GM12878 (cell line): ENCODE data around the gene KDM5C. TPM values are rescaled to one million over a fixed set of nuclear protein-coding genes. Genes with fewer than 3 reads are reported as not detected.

Experiments
- ATAC-seq: fragments of 200-7000 bp; cut with Tn5 transposase; 3 replicates; pipeline ENCODE4 v1.9.1; 2020; ENCODE audit warnings: mild to moderate bottlenecking, moderate library complexity
- BruUV-seq: library from RNA; stranded (reverse); fragments of 400-500 nt; replicated peaks from 2 replicates; lab custom pipeline; 2021; lab: Mats Ljungman, UMichigan
- CTCF ChIA-PET: fragments of 300-600 bp; sonication (Branson Sonifier 250); formaldehyde crosslinking; extraction: SDS; loops from one replicate; lab custom pipeline; 2021; ENCODE audit warnings: inconsistent platforms; lab: Yijun Ruan, JAX
- POLR2A ChIA-PET: fragments of 350-600 bp; formaldehyde crosslinking; extraction: SDS; loops from one replicate; lab custom pipeline; 2021; ENCODE audit warnings: inconsistent platforms; lab: Charles Lee
- RAD21 ChIA-PET: fragments of 300-600 bp; sonication (Branson Sonifier 250); formaldehyde crosslinking; loops from one replicate; lab custom pipeline; 2023; ENCODE audit warnings: antibody characterized with exemption; ENCODE audit not compliant: unreplicated experiment; lab: Charles Lee
- SMC1A ChIA-PET: fragments of 300-600 bp; sonication (Branson Sonifier 250); formaldehyde crosslinking; loops from one replicate; lab custom pipeline; 2023; ENCODE audit not compliant: unreplicated experiment, uncharacterized antibody; lab: Charles Lee
- DNase-seq: peaks from one replicate; pipeline ENCODE4 v3.0.0-alpha.2; 2011; ENCODE audit warnings: low read depth, low spot score
- FAIRE-seq: peaks from 3 replicates; lab custom pipeline; 2011; peaks lifted over from hg19 to GRCh38; lab: Jason Lieb, UNC
- H2AFZ ChIP-seq: 2 replicates; pipeline ENCODE4 v1.6.0; 2011; ENCODE audit warnings: low read depth, low read length, control low read depth; ENCODE audit not compliant: control insufficient read depth
- H3K27ac ChIP-seq: 2 replicates; pipeline ENCODE4 v1.5.1; 2011; ENCODE audit warnings: control low read depth; ENCODE audit not compliant: control insufficient read depth, insufficient read depth
- H3K27me3 ChIP-seq, 2 experiments: replicated peaks in 1 of 2; 2 replicates each; pipeline versions ENCODE4 v1.6.0 to v1.6.1; 2011; ENCODE audit warnings: low read length in 1 of 2; ENCODE audit not compliant: control insufficient read depth in 2 of 2, insufficient read depth in 2 of 2
- H3K36me3 ChIP-seq, 2 experiments: 2 replicates each; pipeline ENCODE4 v1.5.1; 2011; ENCODE audit warnings: low read length in 1 of 2; ENCODE audit not compliant: control insufficient read depth in 2 of 2, insufficient read depth in 2 of 2
- H3K4me1 ChIP-seq: 2 replicates; pipeline ENCODE4 v1.6.1; 2011; ENCODE audit warnings: mild to moderate bottlenecking, low read length, moderate library complexity, mixed read lengths; ENCODE audit not compliant: control insufficient read depth, insufficient read depth
- H3K4me2 ChIP-seq: 2 replicates; pipeline ENCODE4 v1.6.0; 2011; ENCODE audit warnings: control low read depth; ENCODE audit not compliant: control insufficient read depth, insufficient read depth
- H3K4me3 ChIP-seq: fragments of 200-600 bp; sonication (generic); 2 replicates; pipeline ENCODE4 v1.5.1; 2016
- H3K79me2 ChIP-seq: 2 replicates; pipeline ENCODE4 v1.6.0; 2011; ENCODE audit warnings: low read length; ENCODE audit not compliant: control insufficient read depth, insufficient read depth
- H3K9ac ChIP-seq: 2 replicates; pipeline ENCODE4 v1.8.0; 2011; ENCODE audit warnings: low read length, control low read depth, mixed read lengths; ENCODE audit not compliant: control insufficient read depth, insufficient read depth
- H3K9me3 ChIP-seq: replicated peaks from 3 replicates; pipeline ENCODE4 v1.5.1; 2011; ENCODE audit warnings: mild to moderate bottlenecking, low read length; ENCODE audit not compliant: control insufficient read depth, insufficient read depth
- H4K20me1 ChIP-seq: 2 replicates; pipeline ENCODE4 v1.6.0; 2011; ENCODE audit not compliant: control insufficient read depth, insufficient read depth
- ATF2 ChIP-seq: IDR thresholded peaks from 2 replicates; pipeline ENCODE4 v1.6.1; 2012; ENCODE audit warnings: low read length, inconsistent platforms
- CEBPB ChIP-seq, 2 experiments: fragments of 150-350 bp in 1 of 2; IDR thresholded peaks; 2 replicates each; pipeline ENCODE4 v1.6.1; 2012 to 2014; ENCODE audit warnings: low read depth in 2 of 2, low read length in 2 of 2, borderline replicate concordance in 1 of 2, inconsistent platforms in 1 of 2
- CHD2 ChIP-seq: IDR thresholded peaks from 2 replicates; pipeline ENCODE4 v1.6.1; 2011; ENCODE audit warnings: low read depth, low read length, improper control_type of control experiment, borderline replicate concordance
- IRF3 ChIP-seq: fragments of 450-650 bp; IDR thresholded peaks from 2 replicates; pipeline ENCODE4 v1.6.1; 2014; ENCODE audit warnings: mild to moderate bottlenecking
- JUND ChIP-seq: IDR thresholded peaks from 2 replicates; pipeline ENCODE4 v1.6.1; 2012; ENCODE audit warnings: low read depth, mild to moderate bottlenecking, low read length, improper control_type of control experiment, moderate library complexity
- KLF5 ChIP-seq: fragments of 450-650 bp; IDR thresholded peaks from 2 replicates; pipeline ENCODE4 v1.6.1; 2014; ENCODE audit warnings: mild to moderate bottlenecking; ENCODE audit not compliant: partially characterized antibody
- MTA2 ChIP-seq: fragments of 450-650 bp; IDR thresholded peaks from 2 replicates; pipeline ENCODE4 v1.6.1; 2016; ENCODE audit warnings: low read depth, mild to moderate bottlenecking, moderate library complexity
- NFYB ChIP-seq: IDR thresholded peaks from 2 replicates; pipeline ENCODE4 v1.6.1; 2011; ENCODE audit warnings: low read depth, mild to moderate bottlenecking, low read length, improper control_type of control experiment, moderate library complexity; ENCODE audit not compliant: insufficient read depth
- NR2C1 ChIP-seq: fragments of 450-650 bp; IDR thresholded peaks from 2 replicates; pipeline ENCODE4 v1.6.1; 2017; ENCODE audit warnings: antibody characterized with exemption, mild to moderate bottlenecking, moderate library complexity
- RELA ChIP-seq: fragments of 450-650 bp; IDR thresholded peaks from 2 replicates; pipeline ENCODE4 v1.8.0; 2014; ENCODE audit warnings: borderline replicate concordance; ENCODE audit not compliant: partially characterized antibody
- SIX5 ChIP-seq: IDR thresholded peaks from 2 replicates; pipeline ENCODE4 v1.6.1; 2011; ENCODE audit warnings: mild to moderate bottlenecking, low read depth, low read length, moderate library complexity; ENCODE audit not compliant: severe bottlenecking
- STAT1 ChIP-seq: fragments of 450-650 bp; conservative IDR thresholded peaks from 2 replicates; pipeline ENCODE4 v1.6.1; 2014; ENCODE audit warnings: antibody characterized with exemption, mild to moderate bottlenecking
- WRNIP1 ChIP-seq: IDR thresholded peaks from 2 replicates; pipeline ENCODE4 v1.6.1; 2011; ENCODE audit warnings: low read depth, low read length, improper control_type of control experiment, borderline replicate concordance
- ZSCAN29 ChIP-seq: fragments of 450-650 bp; IDR thresholded peaks from 2 replicates; pipeline ENCODE4 v1.6.1; 2017; ENCODE audit warnings: mild to moderate bottlenecking, moderate library complexity
- ZZZ3 ChIP-seq: IDR thresholded peaks from 2 replicates; pipeline ENCODE4 v1.6.1; 2011; ENCODE audit warnings: low read depth; ENCODE audit not compliant: control insufficient read depth, insufficient read length
- WGBS: methylation state at CpG from one replicate; pipeline ENCODE4 v1.1.6; 2016; ENCODE audit warnings: low lambda C conversion rate; ENCODE audit not compliant: insufficient replicate concordance, insufficient coverage; ENCODE audit errors: missing lambda C conversion rate; 5-methylcytosine and 5-hydroxymethylcytosine counted together
- in situ Hi-C: fragments of 300-500 bp; cut with MboI; formaldehyde crosslinking; loops from 9 replicates; pipeline ENCODE4 v1.14.3; 2018; ENCODE audit warnings: mixed read lengths
- intact Hi-C: fragments of 100-400 bp; cut with micrococcal nuclease; formaldehyde crosslinking; loops from one replicate; pipeline ENCODE4 v1.14.2; 2022; ENCODE audit not compliant: unreplicated experiment
- polyA plus RNA-seq, 11 experiments: library from polyadenylated mRNA; depleted of rRNA in 4 of 11; unstranded in 6 of 11; stranded (reverse) in 5 of 11; fragments of >200 nt; fragmentation: Nextera tagmentation in 4 of 11; fragmentation: Illumina TruSeq in 1 of 11; extraction: Ambion mirVana in 4 of 11; extraction: Trizol in 1 of 11; gene quantifications; 1 replicate in 1 of 11; 2 replicates in 10 of 11; pipeline versions ENCODE4 v1.2.1 to v1.2.3, GENCODE V29; 2011 to 2016; ENCODE audit warnings: inconsistent platforms in 2 of 11, missing spikeins in 2 of 11, low read depth in 1 of 11
- total RNA-seq, 4 experiments: library from RNA; depleted of rRNA in 3 of 4; stranded (reverse); fragments of >200 nt in 3 of 4; fragmentation: Illumina TruSeq in 1 of 4; extraction: Trizol in 1 of 4; gene quantifications; 2 replicates each; pipeline versions ENCODE4 v1.2.1 to v1.2.3, GENCODE V29; 2013 to 2021

The KDM5C gene
- total and polyA plus RNA-seq, 10 of the 15 experiments (the other 5 are each of a cell fraction or from before 2014, with no cell fraction given): 1.5 to 110 (median 53.0) TPM

GRCh38 chrX:53235566-53235965 is 10.6 kb upstream of the KDM5C start (continued):
- no peak for TF ChIP-seq ATF2
- TF ChIP-seq ZSCAN29: no peak
- TF ChIP-seq SIX5: no peak
- no peak for TF ChIP-seq MTA2
- no peak for TF ChIP-seq STAT1
- no peak for TF ChIP-seq WRNIP1

- DNase-seq (no peak), FAIRE-seq (no peak)
- no peak overlapping the region for H2AFZ ChIP-seq
- no TSS peak for BruUV-seq
- no peak overlapping the region for H3K4me3 ChIP-seq
- H3K36me3 ChIP-seq: no peaks in the 10 kb centered on the region
- no peak overlapping the region for H3K4me2 ChIP-seq
- ChIA-PET RAD21 (no interaction called here), SMC1A (no interaction called here)
- H4K20me1 ChIP-seq: no peaks in the 10 kb centered on the region
- intact Hi-C loops: no loop called here
- H3K79me2 ChIP-seq: no peaks in the 10 kb centered on the region
- TF ChIP-seq ZZZ3: no peak
- TF ChIP-seq JUND: no peak
- TF ChIP-seq CHD2: no peak
- TF ChIP-seq RELA: no peak
- TF ChIP-seq NFYB: no peak
- TF ChIP-seq IRF3: no peak
- no peak for TF ChIP-seq NR2C1
- TF ChIP-seq CEBPB (IDR thresholded peaks at IDR 0.05; ENCODE audit: borderline replicate concordance in 1 of 2, low read depth in 2 of 2, low read length in 2 of 2): no peak
- TF ChIP-seq KLF5: no peak
- TF ChIP-seq, all 136 proteins: peak for 0
- ChIA-PET POLR2A (no interaction called here), CTCF (no interaction called here)
- no peaks in the 10 kb centered on the region for H3K4me1 ChIP-seq
- H3K9ac ChIP-seq: no peak overlapping the region
- H3K27ac ChIP-seq: no peak overlapping the region
- in situ Hi-C loops: no loop called here
- no peaks in the 10 kb centered on the region; a peak in 1 of 4 replicates for H3K27me3 ChIP-seq
- no peaks in the 10 kb centered on the region; the same call in 2 of the 3 replicates for H3K9me3 ChIP-seq
- no peak for ATAC-seq
- 0% methylated on average over 1 of the region's 9 CpGs for WGBS
Observed at GRCh38 chrX:53234484-53234883, 9.5 kb upstream of the KDM5C start.
